ENCODE data around the gene IGFBP4. TPM values are rescaled to one million over a fixed set of nuclear protein-coding genes. Genes with fewer than 3 reads are reported as not detected.

The IGFBP4 gene
- total and polyA plus RNA-seq, 2 donors (not counting 1 experiment from before 2014, with no cell fraction given): 4.6 to 31.3 TPM

DNA sequence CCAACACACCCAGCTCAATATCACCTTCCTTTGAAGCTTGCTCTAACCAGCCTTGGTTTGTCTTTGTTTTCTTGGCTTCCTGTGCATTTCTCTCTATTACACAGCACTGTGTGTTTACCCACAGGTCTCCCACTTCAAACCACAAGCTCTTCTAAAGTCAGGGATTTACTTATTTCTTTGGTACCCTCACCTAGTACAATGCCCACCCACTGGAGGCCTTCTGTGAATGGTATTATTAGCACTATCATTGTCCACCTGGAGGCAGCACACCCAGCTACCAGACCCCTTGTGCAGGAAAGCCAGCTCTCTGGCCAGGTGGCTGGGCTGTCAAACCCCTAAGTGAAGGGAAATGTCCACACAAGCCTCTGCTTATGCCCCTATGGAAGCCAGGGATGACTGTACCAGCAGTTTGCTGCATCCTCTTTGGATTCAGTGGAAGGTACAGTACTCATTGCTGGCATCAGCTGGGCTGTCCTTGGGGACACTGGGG is 16.2 kb upstream of the IGFBP4 start:
- Mint-ChIP-seq H3K9me3 (ENCODE audit: insufficient read depth) (no peaks in the 10 kb centered on the region), H3K27ac (no peak overlapping the region), H3K4me1 (peaks cover 2% of the 10 kb centered on the region), H3K4me3 (no peak overlapping the region), H3K27me3 (no peaks in the 10 kb centered on the region)
- Histone ChIP-seq H3K4me1 (ENCODE audit: control insufficient read depth in 2 of 2, insufficient read depth in 2 of 2, low read length in 2 of 2) (no peaks in the 10 kb centered on the region), H3K4me2 (replicated peaks; ENCODE audit: low read depth, low read length, poor library complexity, severe bottlenecking) (no peak overlapping the region), H3K4me3 (ENCODE audit: control extremely low read depth in 1 of 5, extremely low read depth in 1 of 5, insufficient read depth in 1 of 5, low read depth in 2 of 5, low read length in 4 of 5) (no peak overlapping the region), H4K20me1 (ENCODE audit: control insufficient read depth, insufficient read depth, low read length, poor library complexity, severe bottlenecking) (no peaks in the 10 kb centered on the region), H3K79me2 (ENCODE audit: control insufficient read depth, insufficient read depth, low read length) (no peaks in the 10 kb centered on the region), H2AFZ (ENCODE audit: insufficient read depth, low read depth, low read length, poor library complexity, severe bottlenecking) (no peak overlapping the region), H3K9ac (ENCODE audit: low read length) (no peak overlapping the region), H3K36me3 (replicated peaks in 1 of 2; ENCODE audit: control extremely low read depth in 1 of 2, control insufficient read depth in 1 of 2, extremely low read depth in 1 of 2, insufficient read depth in 2 of 2, low read length in 1 of 2) (no peaks in the 10 kb centered on the region), H3K9me3 (ENCODE audit: control extremely low read depth in 1 of 3, control insufficient read depth in 2 of 3, insufficient read depth in 1 of 3, low read length in 2 of 3) (no peaks in the 10 kb centered on the region), H3K27me3 (replicated peaks in 1 of 4; ENCODE audit: control extremely low read depth in 1 of 4, control insufficient read depth in 3 of 4, insufficient read depth in 4 of 4, low read length in 3 of 4) (no peaks in the 10 kb centered on the region), H3K27ac (ENCODE audit: low read length in 2 of 2) (no peak overlapping the region)
- intact Hi-C loops (cut with micrococcal nuclease): no loop called here
- POLR2A ChIA-PET: interaction anchor here (1.8 kb wide), 1 partner anchor 9 kb away, joined by 4 read pairs; the partner anchor contains the start of gene TOP2A
- no peak for ATAC-seq (ENCODE audit: low read depth)
- CTCF ChIA-PET: interaction anchor here (1.0 to 1.8 kb wide), 4 partner anchors 11 to 106 kb away, joined by 3 to 5 read pairs (median 4); no protein-coding TSS in a partner anchor
- no peak for DNase-seq
- TF ChIP-seq EZH2 (IDR thresholded peaks at IDR 0.05; ENCODE audit: borderline replicate concordance, insufficient read depth, low read depth, low read length, poor library complexity, severe bottlenecking) (no peak), CTCF (IDR thresholded peaks at IDR 0.05) (no peak)

DNA sequence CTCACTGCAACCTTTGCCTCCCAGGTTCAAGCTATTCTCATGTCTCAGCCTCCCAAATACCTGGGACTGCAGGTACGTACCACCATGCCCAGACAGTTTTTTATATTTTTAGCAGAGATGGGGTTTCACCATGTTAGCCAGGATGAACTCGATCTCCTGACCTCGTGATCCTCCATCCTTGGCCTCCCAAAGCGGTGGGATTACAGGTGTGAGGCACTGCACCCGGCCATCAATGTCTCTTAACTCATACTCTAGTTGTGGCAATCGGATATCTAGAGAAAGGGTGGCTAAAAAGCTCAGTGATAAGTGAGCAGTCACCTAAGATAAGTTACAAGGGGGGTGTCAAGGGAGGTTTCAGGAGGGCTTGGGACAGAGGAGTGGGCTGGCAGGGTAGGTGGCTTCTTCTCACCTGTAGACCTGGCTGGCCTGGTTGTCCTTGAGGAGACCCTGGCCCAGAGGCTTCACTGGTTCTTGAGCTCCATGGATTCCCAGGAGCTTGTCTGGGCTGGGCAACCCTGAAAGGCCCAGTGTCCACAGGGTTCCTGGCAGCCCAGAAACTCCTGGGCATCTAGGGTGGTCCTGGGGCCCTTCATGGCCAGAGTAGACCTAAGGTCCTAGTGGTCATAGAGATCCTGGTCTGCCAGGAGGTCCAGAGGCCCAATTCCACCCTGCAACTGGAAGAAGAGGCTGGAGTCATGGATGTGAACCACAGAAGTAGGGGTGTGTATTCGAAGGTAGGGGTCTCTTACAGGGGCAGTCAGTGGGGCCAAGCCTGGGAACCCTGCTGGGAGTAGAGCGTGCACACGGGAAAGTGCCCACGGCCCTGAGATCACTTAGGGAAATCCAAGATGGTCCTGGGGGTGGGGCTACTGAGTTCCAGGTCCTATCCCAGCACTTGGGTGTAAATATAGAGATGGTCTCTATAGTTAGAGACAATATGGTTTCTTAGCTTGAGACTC is 12.7 kb upstream of the IGFBP4 start:
- no peak overlapping the region for H3K27ac Mint-ChIP-seq

More for the DNA sequence above, 12.7 kb upstream of the IGFBP4 start:
- Mint-ChIP-seq H3K9me3 (ENCODE audit: insufficient read depth) (no peaks in the 10 kb centered on the region), H3K27me3 (no peaks in the 10 kb centered on the region), H3K4me3 (no peak overlapping the region), H3K4me1 (no peaks in the 10 kb centered on the region)
- Histone ChIP-seq H3K4me2 (replicated peaks; ENCODE audit: low read depth, low read length, poor library complexity, severe bottlenecking) (no peak overlapping the region), H3K9me3 (ENCODE audit: control extremely low read depth in 1 of 3, control insufficient read depth in 2 of 3, insufficient read depth in 1 of 3, low read length in 2 of 3) (no peaks in the 10 kb centered on the region), H3K4me1 (ENCODE audit: control insufficient read depth in 2 of 2, insufficient read depth in 2 of 2, low read length in 2 of 2) (no peaks in the 10 kb centered on the region), H2AFZ (ENCODE audit: insufficient read depth, low read depth, low read length, poor library complexity, severe bottlenecking) (no peak overlapping the region), H4K20me1 (ENCODE audit: control insufficient read depth, insufficient read depth, low read length, poor library complexity, severe bottlenecking) (no peaks in the 10 kb centered on the region), H3K27me3 (replicated peaks in 1 of 4; ENCODE audit: control extremely low read depth in 1 of 4, control insufficient read depth in 3 of 4, insufficient read depth in 4 of 4, low read length in 3 of 4) (no peaks in the 10 kb centered on the region), H3K9ac (ENCODE audit: low read length) (no peak overlapping the region), H3K36me3 (replicated peaks in 1 of 2; ENCODE audit: control extremely low read depth in 1 of 2, control insufficient read depth in 1 of 2, extremely low read depth in 1 of 2, insufficient read depth in 2 of 2, low read length in 1 of 2) (no peaks in the 10 kb centered on the region), H3K27ac (ENCODE audit: low read length in 2 of 2) (no peak overlapping the region), H3K4me3 (ENCODE audit: control extremely low read depth in 1 of 5, extremely low read depth in 1 of 5, insufficient read depth in 1 of 5, low read depth in 2 of 5, low read length in 4 of 5) (no peak overlapping the region), H3K79me2 (ENCODE audit: control insufficient read depth, insufficient read depth, low read length) (no peaks in the 10 kb centered on the region)
- 96% methylated on average over 8 of the region's 10 CpGs for WGBS (ENCODE audit: insufficient coverage)
- TF ChIP-seq EZH2 (IDR thresholded peaks at IDR 0.05; ENCODE audit: borderline replicate concordance, insufficient read depth, low read depth, low read length, poor library complexity, severe bottlenecking) (no peak), CTCF (IDR thresholded peaks at IDR 0.05) (no peak)
- no peak for ATAC-seq (ENCODE audit: low read depth)
- CTCF ChIA-PET: interaction anchor here (1.0 to 1.6 kb wide), 2 partner anchors 91 to 103 kb away, joined by 3 to 4 read pairs; no protein-coding TSS in a partner anchor
- DNase-seq: no peak
- intact Hi-C loops (cut with micrococcal nuclease): no loop called here
- POLR2A ChIA-PET: no interaction called here
